NCI-H774 (cell line): ENCODE results near the gene RAD54L.
"Not testable (repeated sequence)": the region's sequence is repeated elsewhere in the genome, so short reads cannot be mapped to it uniquely, and the experiment has no call there.

Experiments
- DNase-seq: peaks from one replicate; lab custom pipeline; 2025; lab: John Stamatoyannopoulos, UW

The RAD54L gene

DNA sequence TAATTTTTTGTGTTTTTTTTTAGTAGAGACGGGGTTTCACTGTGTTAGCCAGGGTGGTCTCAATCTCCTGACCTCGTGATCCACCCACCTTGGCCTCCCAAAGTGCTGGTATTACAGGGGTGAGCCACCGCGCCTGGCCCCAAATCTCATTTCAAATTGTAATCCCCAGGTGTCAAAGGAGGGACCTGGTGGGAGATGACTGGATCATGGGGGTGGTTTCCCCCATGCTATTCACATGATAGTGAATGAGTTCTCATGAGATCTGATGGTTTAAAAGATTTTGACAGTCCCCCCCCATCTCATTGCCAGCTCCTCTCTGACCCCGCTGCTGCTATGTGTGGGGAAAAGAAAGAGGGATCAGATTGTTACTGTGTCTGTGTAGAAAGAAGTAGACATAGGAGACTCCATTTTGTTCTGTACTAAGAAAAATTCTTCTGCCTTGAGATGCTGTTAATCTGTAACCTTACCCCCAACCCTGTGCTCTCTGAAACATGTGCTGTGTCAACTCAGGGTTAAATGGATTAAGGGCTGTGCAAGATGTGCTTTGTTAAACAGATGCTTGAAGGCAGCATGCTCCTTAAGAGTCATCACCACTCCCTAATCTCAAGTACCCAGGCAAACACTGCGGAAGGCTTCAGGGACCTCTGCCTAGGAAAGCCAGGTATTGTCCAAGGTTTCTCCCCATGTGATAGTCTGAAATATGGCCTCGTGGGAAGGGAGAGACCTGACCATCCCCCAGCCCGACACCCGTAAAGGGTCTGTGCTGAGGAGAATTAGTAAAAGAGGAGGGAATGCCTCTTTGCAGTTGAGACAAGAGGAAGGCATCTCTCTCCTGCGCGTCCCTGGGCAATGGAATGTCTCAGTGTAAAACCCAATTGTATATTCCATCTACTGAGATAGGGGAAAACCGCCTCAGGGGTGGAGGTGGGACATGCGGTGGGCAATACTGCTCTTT lies 72.7 kb downstream of the RAD54L start:
- DNase-seq, result not testable (repeated sequence)

GRCh38 chr1:46322191-46322590 lies 74.6 kb downstream of the RAD54L start:
- DNase-seq, result not testable (repeated sequence)

DNA sequence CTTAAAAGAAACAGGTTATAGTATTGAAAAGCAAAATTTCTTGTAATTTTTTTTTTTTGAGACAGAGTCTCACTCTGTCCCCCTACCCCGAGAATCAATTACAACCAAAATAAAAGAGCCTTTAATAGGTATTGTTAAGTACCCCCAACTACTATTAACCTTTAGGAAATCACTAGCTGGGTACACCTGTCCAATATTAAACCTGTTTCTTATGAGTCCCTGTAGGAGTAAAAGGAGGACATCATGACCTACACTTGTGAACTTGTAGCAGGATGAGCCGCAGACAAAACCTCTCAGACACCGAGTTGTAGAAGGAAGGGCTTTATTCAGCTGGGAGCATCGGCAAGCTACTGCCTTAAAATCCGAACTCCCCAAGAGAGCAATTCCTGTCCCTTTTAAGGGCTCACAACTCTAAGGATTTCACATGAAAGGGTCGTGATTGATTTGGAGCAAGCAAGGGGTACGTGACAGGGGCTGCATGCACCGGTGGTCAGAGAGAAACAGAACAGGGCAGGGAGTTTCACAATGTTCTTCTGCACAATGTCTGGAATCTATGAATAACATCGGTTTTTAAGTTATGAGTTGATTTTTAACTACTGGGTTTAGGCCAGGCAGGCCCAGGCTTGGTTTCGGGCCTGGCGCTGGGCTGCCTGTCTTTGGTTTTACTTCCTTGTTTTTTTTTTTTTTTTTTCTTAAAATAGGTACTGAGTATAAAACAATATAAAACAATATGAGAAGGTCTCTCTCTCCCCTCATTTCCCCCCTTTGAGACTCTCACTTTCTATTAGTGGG lies 77.9 kb downstream of the RAD54L start:
- not testable (repeated sequence) for DNase-seq
